IPS-15b (cell line): ENCODE measurements around the gene ANKFY1.

Experiments used
- H3K27me3 ChIP-seq: one replicate; pipeline ENCODE4 v1.6.1; 2013; ENCODE audit warnings: low read length; ENCODE audit not compliant: control insufficient read depth, insufficient read depth
- H3K36me3 ChIP-seq: one replicate; pipeline ENCODE4 v1.6.1; 2013; ENCODE audit warnings: low read length; ENCODE audit not compliant: control insufficient read depth, insufficient read depth
- H3K4me1 ChIP-seq: one replicate; pipeline ENCODE4 v1.6.1; 2013; ENCODE audit warnings: mild to moderate bottlenecking, low read length; ENCODE audit not compliant: control insufficient read depth, insufficient read depth
- H3K4me3 ChIP-seq: one replicate; pipeline ENCODE4 v1.5.1; 2013; ENCODE audit warnings: low read depth, low read length
- H3K9ac ChIP-seq: one replicate; pipeline ENCODE4 v1.6.1; 2013; ENCODE audit warnings: low read depth, mild to moderate bottlenecking, low read length
- H3K9me3 ChIP-seq: one replicate; pipeline ENCODE4 v1.6.1; 2013; ENCODE audit warnings: mild to moderate bottlenecking, low read length; ENCODE audit not compliant: control insufficient read depth, insufficient read depth

ANKFY1 gene

GRCh38 chr17:4159761-4160160 is 104.0 kb downstream of the ANKFY1 start:
- H3K9me3 ChIP-seq = no peaks in the 10 kb centered on the region
- no peaks in the 10 kb centered on the region for H3K27me3 ChIP-seq
- peaks cover 8% of the 10 kb centered on the region for H3K4me1 ChIP-seq
- H3K36me3 ChIP-seq = no peaks in the 10 kb centered on the region
- no peak overlapping the region for H3K4me3 ChIP-seq
- no peak overlapping the region for H3K9ac ChIP-seq

GRCh38 chr17:4157618-4158333 is 106.0 kb downstream of the ANKFY1 start:
- Histone ChIP-seq H3K4me3 (no peak overlapping the region), H3K4me1 (peaks cover 6% of the 10 kb centered on the region), H3K27me3 (no peaks in the 10 kb centered on the region), H3K9me3 (no peaks in the 10 kb centered on the region), H3K36me3 (no peaks in the 10 kb centered on the region), H3K9ac (no peak overlapping the region)

- no peaks in the 10 kb centered on the region for H3K27me3 ChIP-seq
- no peak overlapping the region for H3K9ac ChIP-seq
- H3K9me3 ChIP-seq = no peaks in the 10 kb centered on the region
- H3K4me1 ChIP-seq = peaks cover 5% of the 10 kb centered on the region
- no peak overlapping the region for H3K4me3 ChIP-seq
- H3K36me3 ChIP-seq = no peaks in the 10 kb centered on the region
These were observed 106.9 kb downstream of the ANKFY1 start for GRCh38 chr17:4156750-4157381.

GRCh38 chr17:4155980-4156620 is 107.7 kb downstream of the ANKFY1 start:
- Histone ChIP-seq H3K9me3 (no peaks in the 10 kb centered on the region), H3K4me1 (no peaks in the 10 kb centered on the region), H3K4me3 (no peak overlapping the region), H3K9ac (no peak overlapping the region), H3K27me3 (no peaks in the 10 kb centered on the region), H3K36me3 (no peaks in the 10 kb centered on the region)

- H3K4me3 ChIP-seq = no peak overlapping the region
- no peaks in the 10 kb centered on the region for H3K27me3 ChIP-seq
- H3K9ac ChIP-seq = no peak overlapping the region
- no peaks in the 10 kb centered on the region for H3K9me3 ChIP-seq
- no peaks in the 10 kb centered on the region for H3K4me1 ChIP-seq
- H3K36me3 ChIP-seq = no peaks in the 10 kb centered on the region
These were observed 109.6 kb downstream of the ANKFY1 start for GRCh38 chr17:4154201-4154600.

- H3K27me3 ChIP-seq = no peaks in the 10 kb centered on the region
- H3K9ac ChIP-seq = no peak overlapping the region
- no peaks in the 10 kb centered on the region for H3K9me3 ChIP-seq
- no peaks in the 10 kb centered on the region for H3K36me3 ChIP-seq
- H3K4me1 ChIP-seq = no peaks in the 10 kb centered on the region
- no peak overlapping the region for H3K4me3 ChIP-seq
These were observed 111.3 kb downstream of the ANKFY1 start for GRCh38 chr17:4152471-4152870.

GRCh38 chr17:4150096-4150495 is 113.7 kb downstream of the ANKFY1 start:
- Histone ChIP-seq H3K36me3 (no peaks in the 10 kb centered on the region), H3K4me1 (no peaks in the 10 kb centered on the region), H3K4me3 (no peak overlapping the region), H3K9me3 (no peaks in the 10 kb centered on the region), H3K27me3 (no peaks in the 10 kb centered on the region), H3K9ac (no peak overlapping the region)

- H3K4me3 ChIP-seq = no peak overlapping the region
These were observed 115.0 kb downstream of the ANKFY1 start for GRCh38 chr17:4148611-4149308.

GRCh38 chr17:4147751-4148310 is 115.9 kb downstream of the ANKFY1 start:
- Histone ChIP-seq H3K4me1 (peaks cover 4% of the 10 kb centered on the region), H3K36me3 (no peaks in the 10 kb centered on the region), H3K9me3 (no peaks in the 10 kb centered on the region), H3K9ac (no peak overlapping the region), H3K27me3 (no peaks in the 10 kb centered on the region), H3K4me3 (no peak overlapping the region)

More at GRCh38 chr17:4148611-4149308, 115.0 kb downstream of the ANKFY1 start:
- no peaks in the 10 kb centered on the region for H3K27me3 ChIP-seq
- H3K4me1 ChIP-seq = peaks cover 4% of the 10 kb centered on the region
- H3K9me3 ChIP-seq = no peaks in the 10 kb centered on the region
- no peak overlapping the region for H3K9ac ChIP-seq
- no peaks in the 10 kb centered on the region for H3K36me3 ChIP-seq

GRCh38 chr17:4146641-4147040 is 117.1 kb downstream of the ANKFY1 start:
- Histone ChIP-seq H3K36me3 (no peaks in the 10 kb centered on the region), H3K4me1 (peaks cover 4% of the 10 kb centered on the region), H3K9ac (no peak overlapping the region), H3K4me3 (no peak overlapping the region), H3K27me3 (no peaks in the 10 kb centered on the region), H3K9me3 (no peaks in the 10 kb centered on the region)

GRCh38 chr17:4144422-4144747 is 119.4 kb downstream of the ANKFY1 start:
- H3K9ac ChIP-seq = peak overlapping the region; percentile 81
- H3K4me3 ChIP-seq = peak overlapping the region; percentile 93
- no peaks in the 10 kb centered on the region for H3K36me3 ChIP-seq
- no peaks in the 10 kb centered on the region for H3K9me3 ChIP-seq
- H3K27me3 ChIP-seq = no peaks in the 10 kb centered on the region
- peaks cover 4% of the 10 kb centered on the region for H3K4me1 ChIP-seq
